Activated CD4-positive, alpha-beta T cell treated with anti-CD3 and anti-CD28 coated beads, Interleukin-2, Interleukin-6, amounts not matched to agents 100 ng/mL and 50 ng/mL, durations not matched to agents 16 hours and 8 hours (primary cell): ENCODE data around the gene COPG2.
"Not testable (repeated sequence)": the region's sequence is repeated elsewhere in the genome, so short reads cannot be mapped to it uniquely, and the experiment has no call there.

Experiments used
- DNase-seq: peaks from one replicate; pipeline ENCODE4 v3.0.0-alpha.2; 2020

The COPG2 gene

GRCh38 chr7:130648580-130648979 lies 20.0 kb downstream of the COPG2 start:
- DNase-seq = no peak

DNA sequence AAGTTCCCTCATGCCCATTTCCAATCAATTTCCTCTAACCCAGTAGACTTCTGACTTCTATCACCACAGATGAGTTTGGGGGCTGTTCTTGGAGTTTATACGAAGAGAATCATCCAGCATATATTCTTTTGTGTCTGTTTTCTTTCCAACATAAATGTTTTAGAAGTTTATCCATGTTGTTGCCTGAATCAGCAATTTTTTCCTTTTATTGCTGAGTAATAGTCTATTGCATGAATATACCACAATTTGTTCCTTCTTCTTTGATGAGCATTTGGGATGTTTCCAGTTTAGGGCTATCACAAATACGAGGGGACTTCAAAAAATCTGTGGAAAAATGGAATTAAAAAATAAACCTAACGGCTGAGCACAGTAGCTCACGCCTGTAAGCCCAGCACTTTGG lies 26.2 kb downstream of the COPG2 start:
- no peak for DNase-seq

DNA sequence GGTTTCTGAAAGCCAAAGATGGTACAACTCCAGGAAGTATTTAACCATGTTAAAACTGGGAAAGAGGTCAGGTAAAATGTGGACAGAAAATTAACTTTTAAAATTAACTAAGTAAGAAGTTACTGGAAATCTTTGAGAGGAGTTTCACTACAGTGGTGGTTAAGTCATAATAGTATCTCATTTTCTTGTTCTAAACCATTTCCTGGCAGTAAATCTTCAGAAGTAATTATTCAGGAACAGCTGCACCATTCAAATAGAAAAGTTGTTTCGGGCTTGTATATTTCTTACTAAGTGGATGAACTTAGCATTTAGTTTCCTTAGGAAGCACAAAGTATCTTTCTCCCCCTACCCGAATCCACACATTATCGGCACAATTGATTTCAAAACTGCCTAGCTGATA lies 27.1 kb downstream of the COPG2 start:
- peak; percentile 35 for DNase-seq

GRCh38 chr7:130641040-130641439 lies 27.5 kb downstream of the COPG2 start:
- DNase-seq = no peak

- DNase-seq = no peak
Observed at GRCh38 chr7:130639388-130639787, 29.2 kb downstream of the COPG2 start.

DNA sequence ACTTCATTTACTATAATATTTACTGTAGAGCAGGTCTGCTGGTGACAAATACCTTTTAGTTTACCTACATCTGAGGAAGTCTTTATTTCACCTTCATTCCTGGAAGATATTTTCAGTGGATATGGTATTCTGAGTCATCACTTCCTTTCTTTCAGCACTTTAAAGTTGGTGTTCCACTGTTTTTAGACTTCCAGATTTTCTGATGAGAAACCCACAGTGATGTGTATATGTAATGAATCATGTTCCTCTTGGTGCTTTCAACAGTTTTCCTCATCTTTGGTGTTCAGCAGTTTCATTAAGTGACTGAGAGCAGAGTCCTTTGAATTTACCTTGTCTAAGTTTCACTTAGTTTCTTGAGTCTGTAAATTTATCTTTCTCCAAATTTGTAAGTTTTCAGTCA lies 36.4 kb downstream of the COPG2 start:
- DNase-seq = no peak

DNA sequence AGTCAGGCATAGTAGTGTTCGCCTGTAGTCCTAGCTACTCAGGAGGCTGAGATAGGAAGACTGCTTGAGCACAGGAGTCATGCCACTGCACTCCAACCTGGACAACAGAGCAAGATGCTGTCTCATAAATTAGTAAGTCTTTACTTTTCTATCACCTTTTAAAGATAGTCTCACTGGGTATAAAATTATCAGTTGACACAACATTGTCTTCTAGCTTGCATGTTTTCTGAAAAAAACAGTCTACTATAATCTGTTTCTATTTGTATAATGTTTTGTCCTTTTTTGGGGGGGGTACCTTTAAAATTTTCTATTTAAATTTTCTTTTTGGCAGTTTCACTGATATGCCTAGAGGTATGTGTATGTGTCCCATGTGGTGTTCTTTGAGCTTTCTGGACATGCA lies 39.6 kb downstream of the COPG2 start:
- no peak for DNase-seq

- no peak for DNase-seq
Observed at GRCh38 chr7:130627775-130628174, 40.8 kb downstream of the COPG2 start.

DNA sequence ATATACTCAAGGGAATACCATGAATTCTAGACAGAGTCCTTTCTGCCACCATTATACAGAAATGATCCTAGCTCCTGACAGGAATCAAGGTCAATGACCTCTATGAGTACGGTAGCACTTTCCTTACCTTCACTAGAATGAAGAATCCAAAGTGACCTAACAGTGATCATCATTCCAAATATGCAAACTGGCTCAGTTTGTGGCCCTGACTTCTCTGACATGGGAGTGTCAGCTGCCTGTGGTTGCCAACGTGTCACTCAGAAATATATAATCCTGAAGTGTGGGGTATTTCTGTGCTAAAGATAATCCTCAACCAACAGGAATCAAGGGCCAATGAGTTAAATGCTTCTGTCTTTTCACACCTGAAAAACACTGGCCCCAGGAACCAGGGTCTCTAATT lies 45.7 kb downstream of the COPG2 start:
- DNase-seq = no peak

DNA sequence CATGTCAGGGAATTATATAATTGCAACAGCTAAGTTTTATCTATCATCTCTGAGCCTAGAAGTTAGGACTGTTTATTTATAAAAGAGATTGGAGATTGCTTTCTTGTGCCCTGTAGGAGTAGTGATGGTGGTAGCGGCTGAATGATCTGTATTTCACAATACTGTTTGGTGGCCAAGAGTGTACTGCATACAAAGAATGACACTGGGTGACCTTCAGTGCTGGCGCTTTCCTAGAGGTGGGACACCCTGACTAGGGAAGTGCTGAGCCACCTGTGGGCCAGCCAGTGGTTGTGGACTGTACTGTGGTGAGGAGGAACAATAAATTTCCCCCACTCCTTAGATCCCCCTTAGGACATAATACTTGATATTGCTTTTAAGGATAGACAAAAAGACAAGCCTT lies 53.0 kb downstream of the COPG2 start:
- no peak for DNase-seq

DNA sequence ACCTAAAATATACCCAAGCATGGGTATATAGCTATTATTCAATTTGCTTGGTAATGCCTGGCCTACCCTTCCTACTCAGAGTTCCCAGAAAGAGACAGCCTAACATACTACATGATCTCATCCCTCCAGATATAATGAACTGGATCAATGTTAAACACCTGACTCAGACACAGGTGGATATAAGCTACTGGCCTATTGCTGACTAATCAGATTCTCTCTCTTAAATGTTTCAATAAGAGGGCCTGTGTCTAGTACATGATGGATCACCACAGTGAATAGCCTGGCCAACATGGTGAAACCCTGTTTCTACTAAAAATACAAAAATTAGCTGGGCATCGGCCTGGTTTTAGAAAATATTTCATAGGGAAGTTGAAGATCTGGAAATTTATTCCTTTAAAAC lies 54.1 kb downstream of the COPG2 start:
- DNase-seq = no peak

DNA sequence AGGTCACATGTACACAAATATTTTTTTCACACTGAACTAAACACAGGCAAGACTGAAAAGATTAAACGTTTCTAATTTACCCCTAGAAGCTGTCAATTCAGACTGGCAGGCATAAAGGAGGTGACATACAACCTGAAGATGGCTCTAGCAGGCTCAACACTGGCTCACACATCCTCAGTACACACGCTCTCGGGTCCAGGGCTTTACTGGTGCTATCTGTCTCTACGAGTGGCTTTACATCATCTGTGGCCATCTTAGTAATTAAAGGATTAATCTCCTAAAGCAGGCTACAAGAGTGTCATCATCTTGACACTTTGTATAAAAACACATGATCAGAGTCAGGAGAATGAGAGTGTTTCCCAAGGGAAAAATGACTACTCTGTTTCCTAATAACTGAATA lies 57.3 kb downstream of the COPG2 start:
- no peak for DNase-seq

DNA sequence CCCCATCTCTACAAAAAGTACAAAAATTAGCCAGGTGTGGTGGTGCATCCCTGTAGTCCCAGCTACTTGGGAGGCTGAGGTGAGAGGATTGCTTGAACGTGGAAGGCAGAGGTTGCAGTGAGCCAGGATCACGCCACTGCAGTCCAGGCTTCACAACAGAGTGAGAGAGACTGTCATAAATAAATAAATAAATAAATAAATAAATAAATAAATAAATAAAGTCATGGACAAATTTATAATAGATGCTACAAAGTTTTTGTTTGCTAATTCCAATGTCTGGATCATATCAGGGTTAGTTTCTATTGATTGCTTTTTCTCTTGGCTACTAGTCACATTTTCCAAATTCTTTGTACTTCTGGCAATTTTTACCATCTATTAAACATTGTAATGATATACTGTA lies 61.5 kb downstream of the COPG2 start:
- not testable (repeated sequence) for DNase-seq

DNA sequence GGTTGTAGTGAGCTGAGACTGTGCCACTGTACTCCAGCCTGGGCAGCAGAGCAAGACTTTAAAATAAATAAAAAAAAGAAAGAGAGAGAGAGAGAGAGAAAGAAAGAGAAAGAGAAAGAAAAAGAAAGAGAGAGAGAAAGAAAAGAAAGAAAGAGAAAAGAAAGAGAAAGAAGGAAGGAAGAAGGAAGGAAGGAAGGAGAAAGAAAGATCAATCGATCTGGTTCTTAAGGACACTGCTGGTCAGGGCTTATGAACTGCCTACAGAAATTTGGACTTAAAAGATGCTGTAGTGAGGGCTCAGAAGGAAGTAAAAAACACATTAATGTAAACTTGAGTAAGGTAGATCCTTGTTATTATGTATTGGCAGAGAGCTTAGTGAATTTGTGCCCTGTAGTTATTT lies 62.4 kb downstream of the COPG2 start:
- no peak for DNase-seq

DNA sequence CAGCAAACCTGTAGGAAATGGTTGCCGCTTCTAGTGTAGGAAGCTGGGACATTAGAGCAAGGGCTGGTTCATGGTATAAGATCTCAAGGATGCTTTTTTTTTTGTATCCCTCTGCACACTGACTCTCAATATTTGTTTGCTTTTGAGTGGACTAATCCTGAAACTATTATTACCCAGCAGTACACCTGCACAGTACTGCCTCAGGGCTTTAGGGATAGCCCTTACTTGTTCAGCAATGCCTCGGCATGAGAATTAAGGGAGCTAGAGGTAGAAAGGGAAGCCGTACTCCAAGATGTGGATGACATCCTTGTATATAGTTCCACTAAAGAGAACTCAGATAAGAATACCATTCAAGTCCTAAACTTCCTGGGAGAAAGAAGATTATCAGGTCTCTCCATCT lies 70.5 kb downstream of the COPG2 start:
- DNase-seq = no peak

- no peak for DNase-seq
Observed at GRCh38 chr7:130595986-130596385, 72.6 kb downstream of the COPG2 start.

- no peak for DNase-seq
Observed at GRCh38 chr7:130593033-130593432, 75.5 kb downstream of the COPG2 start.

- DNase-seq = not testable (repeated sequence)
Observed at GRCh38 chr7:130591464-130591863, 77.1 kb downstream of the COPG2 start.

DNA sequence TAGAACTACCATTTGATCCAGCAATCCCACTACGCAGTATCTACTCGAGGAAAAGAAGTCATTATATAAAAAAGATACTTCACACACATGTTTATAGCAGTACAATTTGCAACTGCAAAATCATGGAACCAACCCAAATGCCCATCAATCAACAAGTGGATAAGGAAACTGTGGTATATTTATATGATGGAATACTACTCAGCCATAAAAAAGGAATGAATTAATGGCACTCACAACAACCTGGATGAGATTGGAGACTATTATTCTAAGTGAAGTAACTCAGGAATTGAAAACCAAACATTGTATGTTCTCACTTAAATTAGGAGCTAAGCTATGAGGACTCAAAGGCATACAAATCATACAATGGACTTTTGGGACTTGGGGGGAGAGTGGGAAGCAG lies 82.6 kb downstream of the COPG2 start:
- DNase-seq = not testable (repeated sequence)

- not testable (repeated sequence) for DNase-seq
Observed at GRCh38 chr7:130575110-130575509, 93.4 kb downstream of the COPG2 start.

GRCh38 chr7:130570144-130570543 lies 98.4 kb downstream of the COPG2 start:
- DNase-seq = not testable (repeated sequence)

- no peak for DNase-seq
Observed at GRCh38 chr7:130566898-130567280, 101.7 kb downstream of the COPG2 start.

DNA sequence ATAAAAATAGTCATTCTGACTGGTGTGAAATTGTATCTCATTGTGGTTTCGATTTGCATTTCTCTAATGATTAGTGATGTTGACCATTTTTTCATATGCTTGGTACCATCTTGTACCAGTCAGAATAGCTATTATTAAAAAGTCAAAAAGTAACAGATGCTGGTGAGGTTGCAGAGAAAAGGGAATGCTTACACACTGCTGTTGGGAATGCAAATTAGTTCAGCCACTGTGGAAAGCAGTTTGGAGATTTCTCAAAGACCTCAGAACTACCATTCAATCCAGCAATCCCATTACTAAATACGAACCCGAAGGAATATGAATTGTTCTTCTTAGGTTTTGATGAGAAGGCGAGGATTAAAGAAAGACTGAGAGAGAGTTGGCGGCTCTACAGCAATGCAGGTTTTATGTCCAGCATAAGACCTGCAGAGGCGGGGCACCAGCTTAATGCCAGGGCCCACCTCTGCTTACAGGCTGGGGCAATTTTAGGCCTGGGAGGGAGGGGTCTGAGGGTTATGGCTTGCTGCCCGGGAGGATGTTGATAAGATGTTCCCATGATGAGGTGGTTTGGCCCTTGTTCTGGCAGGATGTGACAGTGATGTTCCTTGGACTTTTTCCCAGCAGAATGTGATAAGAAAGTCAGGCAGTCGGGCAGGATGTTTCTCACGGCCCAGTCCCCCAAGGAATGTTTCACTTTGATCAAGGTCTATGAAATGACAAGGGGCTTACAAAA lies 102.2 kb downstream of the COPG2 start:
- DNase-seq = no peak

DNA sequence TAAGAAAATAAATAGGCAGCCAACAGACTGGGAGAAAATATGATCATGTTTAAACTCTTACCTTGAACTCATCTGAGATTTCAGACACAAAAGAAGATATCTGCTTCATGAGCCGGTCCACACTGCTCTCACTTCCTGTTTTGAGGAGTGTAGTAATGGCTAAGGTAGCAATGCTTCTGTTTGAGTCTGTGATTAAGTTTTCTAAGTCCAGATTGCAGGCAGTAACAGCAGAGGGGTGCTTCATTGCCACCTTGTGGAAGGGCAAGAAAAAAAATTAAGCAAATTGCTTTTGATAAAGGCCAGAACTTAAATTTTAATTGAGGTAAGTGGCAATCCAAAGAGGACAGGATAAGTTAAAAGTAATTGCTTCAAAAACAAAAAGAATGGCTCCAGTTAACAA lies 107.6 kb downstream of the COPG2 start:
- peak; percentile 15 for DNase-seq

DNA sequence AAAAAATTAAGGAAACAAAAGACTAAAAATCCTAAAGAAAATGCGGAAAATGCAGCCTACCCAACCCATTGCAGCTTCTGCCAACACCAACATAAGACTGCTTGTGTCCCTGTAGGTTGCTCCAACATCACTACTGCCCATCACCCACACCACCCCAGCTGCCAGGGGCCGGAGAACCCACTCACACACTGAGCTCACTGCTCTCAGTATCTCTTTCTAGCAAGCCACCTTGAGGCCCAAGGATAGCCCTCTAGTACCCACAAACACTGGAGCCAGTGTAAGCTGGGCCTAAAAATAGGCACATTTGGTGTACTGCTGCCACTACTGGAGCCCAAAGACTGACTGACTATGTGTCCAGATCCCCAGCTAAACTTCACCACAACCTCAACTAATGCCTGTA lies 109.4 kb downstream of the COPG2 start:
- DNase-seq = no peak

- DNase-seq = no peak
Observed at GRCh38 chr7:130554481-130554880, 114.1 kb downstream of the COPG2 start.
